Fibroblast of lung (primary cell): ENCODE results near the gene MYCL. TPM values are rescaled to one million over a fixed set of nuclear protein-coding genes. Genes with fewer than 3 reads are reported as not detected.

Source experiments
- DNase-seq, 2 donors: peaks; one replicate each; pipeline versions ENCODE4 v3.0.0 to v3.0.0-alpha.2; 2010; ENCODE audit warnings: low read depth in 2 of 2
- H2AFZ ChIP-seq: 2 replicates; pipeline ENCODE4 v1.5.1; 2012; ENCODE audit warnings: low read length, control low read depth, inconsistent platforms
- H3K27ac ChIP-seq: 2 replicates; pipeline ENCODE4 v1.5.1; 2011; ENCODE audit warnings: low read length, control low read depth; ENCODE audit not compliant: insufficient read depth
- H3K27me3 ChIP-seq: 2 replicates; pipeline ENCODE4 v1.5.1; 2011; ENCODE audit warnings: mild to moderate bottlenecking, low read length; ENCODE audit not compliant: control insufficient read depth, insufficient read depth
- H3K36me3 ChIP-seq: 2 replicates; pipeline ENCODE4 v1.5.1; 2011; ENCODE audit warnings: low read length; ENCODE audit not compliant: control insufficient read depth, insufficient read depth
- H3K4me1 ChIP-seq: 2 replicates; pipeline ENCODE4 v1.5.1; 2011; ENCODE audit warnings: low read length; ENCODE audit not compliant: control insufficient read depth, insufficient read depth; ENCODE audit errors: extremely low read depth
- H3K4me2 ChIP-seq: 2 replicates; pipeline ENCODE4 v1.5.1; 2011; ENCODE audit warnings: low read length, control low read depth; ENCODE audit not compliant: insufficient read depth; ENCODE audit errors: extremely low read depth
- H3K4me3 ChIP-seq, 4 experiments: fragments of 200-600 bp in 1 of 4; sonication (generic) in 1 of 4; replicated peaks in 1 of 4; 2 replicates each; pipeline ENCODE4 v1.5.1; 2011 to 2016; ENCODE audit warnings: low read length in 4 of 4, low read depth in 3 of 4, mild to moderate bottlenecking in 3 of 4, control low read depth in 2 of 4, inconsistent platforms in 1 of 4, mixed read lengths in 1 of 4; ENCODE audit not compliant: insufficient read depth in 1 of 4; ENCODE audit errors: control extremely low read depth in 1 of 4
- H3K79me2 ChIP-seq: 2 replicates; pipeline ENCODE4 v1.5.1; 2012; ENCODE audit warnings: mild to moderate bottlenecking, low read length, inconsistent platforms; ENCODE audit not compliant: control insufficient read depth, insufficient read depth
- H3K9ac ChIP-seq: 2 replicates; pipeline ENCODE4 v1.5.1; 2011; ENCODE audit warnings: mild to moderate bottlenecking, low read length, control low read depth; ENCODE audit not compliant: insufficient read depth
- H3K9me3 ChIP-seq: 2 replicates; pipeline ENCODE4 v1.5.1; 2012; ENCODE audit warnings: low read depth, low read length; ENCODE audit not compliant: control insufficient read depth, insufficient read depth
- H4K20me1 ChIP-seq: 2 replicates; pipeline ENCODE4 v1.5.1; 2011; ENCODE audit warnings: low read length; ENCODE audit not compliant: control insufficient read depth, insufficient read depth; ENCODE audit errors: extremely low read depth
- CTCF ChIP-seq, 2 donors: IDR thresholded peaks in 1 of 2; conservative IDR thresholded peaks in 1 of 2; 1 replicate in 1 of 2; 2 replicates in 1 of 2; pipeline ENCODE4 v1.5.1; 2011 to 2012; ENCODE audit warnings: low read length in 2 of 2, control low read depth in 1 of 2, inconsistent platforms in 1 of 2, low read depth in 1 of 2, mild to moderate bottlenecking in 1 of 2
- EZH2 ChIP-seq: IDR thresholded peaks from 2 replicates; pipeline ENCODE4 v1.5.1; 2012; ENCODE audit warnings: low read length, control low read depth, mild to moderate bottlenecking; ENCODE audit errors: missing control alignments
- polyA plus RNA-seq, 2 donors: library from polyadenylated mRNA; depleted of rRNA in 1 of 2; stranded (reverse) in 1 of 2; unstranded in 1 of 2; fragments of >200 nt; gene quantifications; 2 replicates each; pipeline ENCODE4 v1.2.1, GENCODE V29; 2011 to 2012; ENCODE audit warnings: missing spikeins in 1 of 2
- total RNA-seq: library from RNA; depleted of rRNA; stranded (reverse); fragments of >200 nt; gene quantifications from 2 replicates; pipeline ENCODE4 v1.2.1, GENCODE V29; 2014

Gene MYCL
- total and polyA plus RNA-seq, 2 donors (not counting 1 experiment from before 2014, with no cell fraction given) = under 0.01 to 0.09 TPM

GRCh38 chr1:39852214-39852791 lies 49.4 kb downstream of the MYCL start:
- Histone ChIP-seq H3K4me3 (no peak overlapping the region), H3K4me1 (no peaks in the 10 kb centered on the region), H3K9ac (no peak overlapping the region), H3K27me3 (no peaks in the 10 kb centered on the region), H3K36me3 (no peaks in the 10 kb centered on the region), H2AFZ (no peak overlapping the region), H3K4me2 (no peak overlapping the region), H3K9me3 (no peaks in the 10 kb centered on the region), H4K20me1 (no peaks in the 10 kb centered on the region), H3K79me2 (no peaks in the 10 kb centered on the region), H3K27ac (no peak overlapping the region)
- TF ChIP-seq EZH2 (no peak), CTCF (conservative IDR thresholded peaks at IDR 0.05 in 1 of 2, IDR thresholded peaks at IDR 0.05 in 1 of 2; ENCODE audit: low read depth in 1 of 2, low read length in 2 of 2) (no peak)
- DNase-seq = peak in 1 of 2 donors; percentile 45

GRCh38 chr1:39850606-39851216 lies 51.0 kb downstream of the MYCL start:
- TF ChIP-seq CTCF (conservative IDR thresholded peaks at IDR 0.05 in 1 of 2, IDR thresholded peaks at IDR 0.05 in 1 of 2; ENCODE audit: low read depth in 1 of 2, low read length in 2 of 2) (no peak), EZH2 (no peak)
- no peaks in the 10 kb centered on the region for H4K20me1 ChIP-seq
- no peak overlapping the region for H3K27ac ChIP-seq
- H3K4me3 ChIP-seq = no peak overlapping the region
- H3K4me2 ChIP-seq = no peak overlapping the region
- no peaks in the 10 kb centered on the region for H3K27me3 ChIP-seq
- H3K4me1 ChIP-seq = peaks cover 8% of the 10 kb centered on the region
- DNase-seq = no peak
- H3K79me2 ChIP-seq = no peaks in the 10 kb centered on the region
- H2AFZ ChIP-seq = no peak overlapping the region
- H3K36me3 ChIP-seq = no peaks in the 10 kb centered on the region
- H3K9me3 ChIP-seq = no peaks in the 10 kb centered on the region
- no peak overlapping the region for H3K9ac ChIP-seq

- no peaks in the 10 kb centered on the region for H3K9me3 ChIP-seq
Observed at GRCh38 chr1:39849203-39849602, 52.5 kb downstream of the MYCL start.

More at GRCh38 chr1:39849203-39849602, 52.5 kb downstream of the MYCL start:
- Histone ChIP-seq H3K4me3 (no peak overlapping the region), H3K4me2 (no peak overlapping the region), H2AFZ (no peak overlapping the region), H3K4me1 (peaks cover 14% of the 10 kb centered on the region), H3K79me2 (no peaks in the 10 kb centered on the region), H3K27ac (no peak overlapping the region), H3K9ac (no peak overlapping the region), H4K20me1 (no peaks in the 10 kb centered on the region), H3K27me3 (no peaks in the 10 kb centered on the region), H3K36me3 (no peaks in the 10 kb centered on the region)
- DNase-seq = no peak
- TF ChIP-seq EZH2 (no peak), CTCF (conservative IDR thresholded peaks at IDR 0.05 in 1 of 2, IDR thresholded peaks at IDR 0.05 in 1 of 2; ENCODE audit: low read depth in 1 of 2, low read length in 2 of 2) (no peak)
